RWPE2 (cell line): ENCODE data around the gene RBP2.
A peak's percentile ranks its signal among the peaks of the same experiment; 100 is the strongest.
"Not testable (repeated sequence)": the region's sequence is repeated elsewhere in the genome, so short reads cannot be mapped to it uniquely, and the experiment has no call there.

Experiments used
- ATAC-seq: fragments of 200-7000 bp; cut with Tn5 transposase; 3 replicates; pipeline ENCODE4 v1.9.1; 2021; ENCODE audit warnings: low read depth
- DNase-seq: peaks from one replicate; pipeline ENCODE4 v3.0.0-alpha.2; 2020; ENCODE audit warnings: low spot score
- H3K27ac ChIP-seq: fragments of 450-650 bp; 2 replicates; pipeline ENCODE4 v1.5.1; 2017; ENCODE audit warnings: mild to moderate bottlenecking; ENCODE audit not compliant: poor library complexity, severe bottlenecking
- H3K27me3 ChIP-seq: fragments of 250-450 bp; sonication (Bioruptor Pico); 2 replicates; pipeline ENCODE4 v1.5.1; 2021; ENCODE audit warnings: mild to moderate bottlenecking, moderate library complexity; ENCODE audit not compliant: insufficient read depth, poor library complexity, severe bottlenecking
- H3K36me3 ChIP-seq: fragments of 250-450 bp; sonication (Bioruptor Pico); 2 replicates; pipeline ENCODE4 v1.5.1; 2020; ENCODE audit warnings: low read depth, mild to moderate bottlenecking, moderate library complexity
- H3K4me1 ChIP-seq: fragments of 250-450 bp; sonication (Bioruptor Pico); 2 replicates; pipeline ENCODE4 v1.5.1; 2021; ENCODE audit warnings: mild to moderate bottlenecking, moderate library complexity; ENCODE audit not compliant: insufficient read depth, poor library complexity, severe bottlenecking
- H3K4me3 ChIP-seq: fragments of 250-450 bp; sonication (Bioruptor Pico); 2 replicates; pipeline ENCODE4 v1.5.1; 2021; ENCODE audit warnings: mild to moderate bottlenecking, moderate library complexity; ENCODE audit not compliant: severe bottlenecking
- H3K9me3 ChIP-seq: fragments of 250-450 bp; sonication (Bioruptor Pico); 2 replicates; pipeline ENCODE4 v1.5.1; 2021; ENCODE audit warnings: mild to moderate bottlenecking, moderate library complexity; ENCODE audit not compliant: severe bottlenecking
- CTCF ChIP-seq: fragments of 450-650 bp; IDR thresholded peaks from one replicate; pipeline ENCODE4 v1.5.1; 2017; ENCODE audit warnings: mild to moderate bottlenecking, moderate library complexity; ENCODE audit not compliant: poor library complexity, severe bottlenecking

The RBP2 gene

GRCh38 chr3:139421460-139421859, 54.9 kb downstream of the RBP2 start:
- no peak for ATAC-seq

GRCh38 chr3:139421040-139421439, 55.3 kb downstream of the RBP2 start:
- TF ChIP-seq CTCF: no peak
- Histone ChIP-seq H3K36me3 (no peaks in the 10 kb centered on the region; the same call in 1 of the 2 replicates), H3K27me3 (no peaks in the 10 kb centered on the region), H3K4me3 (no peak overlapping the region), H3K9me3 (peaks cover 3% of the 10 kb centered on the region), H3K4me1 (no peaks in the 10 kb centered on the region), H3K27ac (no peak overlapping the region)
- no peak for ATAC-seq
- DNase-seq: no peak

More at GRCh38 chr3:139421460-139421859, 54.9 kb downstream of the RBP2 start:
- DNase-seq: no peak
- Histone ChIP-seq H3K27me3 (no peaks in the 10 kb centered on the region), H3K4me1 (no peaks in the 10 kb centered on the region), H3K27ac (no peak overlapping the region), H3K9me3 (peaks cover 3% of the 10 kb centered on the region), H3K4me3 (no peak overlapping the region), H3K36me3 (no peaks in the 10 kb centered on the region; the same call in 1 of the 2 replicates)
- TF ChIP-seq CTCF: no peak

GRCh38 chr3:139418144-139418543, 58.2 kb downstream of the RBP2 start:
- no peak for DNase-seq
- Histone ChIP-seq H3K27me3 (no peaks in the 10 kb centered on the region), H3K9me3 (peaks cover 3% of the 10 kb centered on the region)

GRCh38 chr3:139416275-139416674, 60.0 kb downstream of the RBP2 start:
- TF ChIP-seq CTCF: no peak
- Histone ChIP-seq H3K27ac (no peak overlapping the region), H3K4me1 (no peaks in the 10 kb centered on the region), H3K4me3 (no peak overlapping the region), H3K27me3 (no peaks in the 10 kb centered on the region), H3K9me3 (peaks cover 3% of the 10 kb centered on the region), H3K36me3 (no peaks in the 10 kb centered on the region; the same call in 1 of the 2 replicates)
- no peak for ATAC-seq
- DNase-seq: no peak

More at GRCh38 chr3:139418144-139418543, 58.2 kb downstream of the RBP2 start:
- H3K4me1 ChIP-seq: no peaks in the 10 kb centered on the region
- ATAC-seq: 0 out of 3 replicates have a peak, but pooled peaks have one; percentile 21
- no peaks in the 10 kb centered on the region; the same call in 1 of the 2 replicates for H3K36me3 ChIP-seq
- H3K27ac ChIP-seq: no peak overlapping the region
- H3K4me3 ChIP-seq: no peak overlapping the region
- TF ChIP-seq CTCF: no peak

- TF ChIP-seq CTCF: no peak
- Histone ChIP-seq H3K27me3 (no peaks in the 10 kb centered on the region), H3K36me3 (no peaks in the 10 kb centered on the region; the same call in 1 of the 2 replicates), H3K4me1 (no peaks in the 10 kb centered on the region), H3K9me3 (peaks cover 3% of the 10 kb centered on the region), H3K27ac (no peak overlapping the region), H3K4me3 (no peak overlapping the region)
- no peak for DNase-seq
- ATAC-seq: no peak
These were observed 61.6 kb downstream of the RBP2 start for GRCh38 chr3:139414608-139415224.

GRCh38 chr3:139412891-139413290, 63.4 kb downstream of the RBP2 start:
- not testable (repeated sequence) for H3K27me3 ChIP-seq, DNase-seq, H3K4me3 ChIP-seq, ATAC-seq, H3K4me1 ChIP-seq, H3K9me3 ChIP-seq, H3K27ac ChIP-seq, H3K36me3 ChIP-seq
